Hepatocyte (in vitro differentiated cells): ENCODE results near the gene FST. TPM values are rescaled to one million over a fixed set of nuclear protein-coding genes. Genes with fewer than 3 reads are reported as not detected.

Experiments
- DNase-seq: peaks from one replicate; pipeline ENCODE4 v3.0.0-alpha.2; 2016; ENCODE audit warnings: low spot score
- H2AFZ ChIP-seq: fragments of 200-600 bp; sonication (generic); 2 replicates; pipeline ENCODE4 v1.6.0; 2016; ENCODE audit warnings: antibody characterized with exemption, mild to moderate bottlenecking
- H3K27ac ChIP-seq: fragments of 200-600 bp; sonication (generic); 2 replicates; pipeline ENCODE4 v1.5.1; 2016; ENCODE audit warnings: mild to moderate bottlenecking
- H3K27me3 ChIP-seq: fragments of 200-600 bp; sonication (generic); 2 replicates; pipeline ENCODE4 v1.6.1; 2016
- H3K36me3 ChIP-seq: fragments of 200-600 bp; sonication (generic); replicated peaks from 2 replicates; pipeline ENCODE4 v1.5.1; 2016; ENCODE audit warnings: low read depth; ENCODE audit not compliant: insufficient read depth
- H3K4me1 ChIP-seq: fragments of 200-600 bp; sonication (generic); 2 replicates; pipeline ENCODE4 v1.5.1; 2016; ENCODE audit warnings: mild to moderate bottlenecking, moderate library complexity; ENCODE audit not compliant: insufficient read depth
- H3K4me2 ChIP-seq: fragments of 200-600 bp; sonication (generic); 2 replicates; pipeline ENCODE4 v1.6.0; 2016
- H3K4me3 ChIP-seq: fragments of 200-600 bp; sonication (generic); 2 replicates; pipeline ENCODE4 v1.5.1; 2016; ENCODE audit warnings: mild to moderate bottlenecking
- H3K79me2 ChIP-seq: fragments of 200-600 bp; sonication (generic); 2 replicates; pipeline ENCODE4 v1.6.0; 2017; ENCODE audit warnings: mild to moderate bottlenecking
- H3K9me2 ChIP-seq: fragments of 200-600 bp; sonication (generic); replicated peaks from 2 replicates; pipeline ENCODE4 v1.6.0; 2017; ENCODE audit warnings: mild to moderate bottlenecking; ENCODE audit not compliant: insufficient read depth
- H3K9me3 ChIP-seq: fragments of 200-600 bp; sonication (generic); 2 replicates; pipeline ENCODE4 v1.5.1; 2016; ENCODE audit warnings: low read depth, mild to moderate bottlenecking
- H4K20me1 ChIP-seq: fragments of 200-600 bp; sonication (generic); 2 replicates; pipeline ENCODE4 v1.6.0; 2016; ENCODE audit warnings: mild to moderate bottlenecking; ENCODE audit not compliant: insufficient read depth, poor library complexity, severe bottlenecking
- CTCF ChIP-seq: fragments of 200-600 bp; sonication (generic); IDR thresholded peaks from 2 replicates; pipeline ENCODE4 v1.5.1; 2016; ENCODE audit warnings: antibody characterized with exemption, mild to moderate bottlenecking; ENCODE audit not compliant: poor library complexity
- EZH2 ChIP-seq: fragments of 200-600 bp; sonication (generic); IDR thresholded peaks from 2 replicates; pipeline ENCODE4 v1.6.1; 2016; ENCODE audit warnings: antibody characterized with exemption, mild to moderate bottlenecking, borderline replicate concordance
- EZH2phosphoT487 ChIP-seq: fragments of 200-600 bp; sonication (generic); IDR thresholded peaks from one replicate; pipeline ENCODE4 v1.6.1; 2018; ENCODE audit warnings: antibody characterized with exemption, mild to moderate bottlenecking, low read depth, moderate library complexity; ENCODE audit not compliant: unreplicated experiment, severe bottlenecking
- WGBS: methylation state at CpG from one replicate; pipeline ENCODE4 v1.1.6; 2016; ENCODE audit warnings: low lambda C conversion rate; ENCODE audit errors: missing lambda C conversion rate; 5-methylcytosine and 5-hydroxymethylcytosine counted together
- polyA plus RNA-seq: library from polyadenylated mRNA; unstranded; fragments of >200 nt; fragmentation: Nextera tagmentation; extraction: Ambion mirVana; gene quantifications from 2 replicates; pipeline ENCODE4 v1.2.1, GENCODE V29; 2016
- total RNA-seq: library from RNA; depleted of rRNA; stranded (reverse); fragments of >200 nt; gene quantifications from 2 replicates; pipeline ENCODE4 v1.2.3, GENCODE V29; 2014

The FST gene
- total and polyA plus RNA-seq, 2 experiments from 2014 or later = 18.4 to 35.4 TPM

GRCh38 chr5:53515988-53516387 is 35.6 kb downstream of the FST start:
- no peak for DNase-seq
- no peak for TF ChIP-seq EZH2
- TF ChIP-seq EZH2phosphoT487 = no peak
- no peak for TF ChIP-seq CTCF
- Histone ChIP-seq H3K79me2 (no peaks in the 10 kb centered on the region), H3K4me2 (no peak overlapping the region), H3K27ac (no peak overlapping the region), H3K4me1 (no peaks in the 10 kb centered on the region), H4K20me1 (no peaks in the 10 kb centered on the region), H3K27me3 (no peaks in the 10 kb centered on the region), H3K9me2 (no peaks in the 10 kb centered on the region), H3K36me3 (no peaks in the 10 kb centered on the region), H3K4me3 (no peak overlapping the region), H3K9me3 (no peaks in the 10 kb centered on the region), H2AFZ (no peak overlapping the region)
- 59% methylated on average over 6 of the region's 6 CpGs for WGBS

DNA sequence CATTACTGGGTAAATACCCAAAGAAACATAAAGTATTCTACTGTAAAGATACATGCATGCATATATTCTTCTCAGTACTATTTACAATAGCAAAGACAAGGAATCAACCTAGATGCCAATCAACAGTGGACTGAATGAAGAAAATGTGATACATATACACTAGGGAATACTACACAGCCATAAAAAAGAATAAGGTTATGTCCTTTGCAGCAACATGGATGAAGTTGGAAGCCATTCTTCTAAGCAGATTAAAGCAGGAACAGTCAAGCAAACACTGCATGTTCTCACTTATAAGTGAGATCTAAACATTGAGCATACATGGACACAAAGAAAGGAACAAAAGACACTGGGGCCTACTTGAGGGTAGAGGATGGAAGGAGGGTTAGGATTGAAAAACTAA is 40.4 kb downstream of the FST start:
- no peaks in the 10 kb centered on the region for H3K27me3 ChIP-seq
- H3K4me3 ChIP-seq = no peak overlapping the region
- no peaks in the 10 kb centered on the region for H4K20me1 ChIP-seq
- TF ChIP-seq CTCF = no peak
- H3K4me1 ChIP-seq = no peaks in the 10 kb centered on the region
- no peak overlapping the region for H2AFZ ChIP-seq
- no peaks in the 10 kb centered on the region for H3K79me2 ChIP-seq
- H3K9me3 ChIP-seq = no peaks in the 10 kb centered on the region
- no peak overlapping the region for H3K27ac ChIP-seq
- no peak overlapping the region for H3K4me2 ChIP-seq
- no peaks in the 10 kb centered on the region for H3K9me2 ChIP-seq
- DNase-seq = no peak
- no peaks in the 10 kb centered on the region for H3K36me3 ChIP-seq

Other genes starting within 250 kb of the FST start
- 111 and 113 TPM in 2 replicates for gene NDUFS4, start 80.0 kb downstream of the FST start, total RNA-seq
- gene NDUFS4, start 80.0 kb downstream of the FST start, polyA plus RNA-seq = 117 and 150 TPM in 2 replicates